ENCODE measurements around the gene COBLL1. TPM values are rescaled to one million over a fixed set of nuclear protein-coding genes. Genes with fewer than 3 reads are reported as not detected.

Gene COBLL1
- total RNA-seq, 1 donor from 2014 or later: not detected

- no peaks in the 10 kb centered on the region for H3K27me3 Mint-ChIP-seq
- intact Hi-C loops (cut with micrococcal nuclease): no loop called here
- no peaks in the 10 kb centered on the region for H3K36me3 Mint-ChIP-seq (ENCODE audit: low read depth)
- H3K27ac Mint-ChIP-seq: no peak overlapping the region
- no peak for DNase-seq
- no peaks in the 10 kb centered on the region for H3K9me3 Mint-ChIP-seq
- H3K4me1 Mint-ChIP-seq: no peaks in the 10 kb centered on the region
- no peak overlapping the region for H3K4me3 Mint-ChIP-seq
Observed at GRCh38 chr2:164818149-164819136, 23.2 kb downstream of the COBLL1 start.

DNA sequence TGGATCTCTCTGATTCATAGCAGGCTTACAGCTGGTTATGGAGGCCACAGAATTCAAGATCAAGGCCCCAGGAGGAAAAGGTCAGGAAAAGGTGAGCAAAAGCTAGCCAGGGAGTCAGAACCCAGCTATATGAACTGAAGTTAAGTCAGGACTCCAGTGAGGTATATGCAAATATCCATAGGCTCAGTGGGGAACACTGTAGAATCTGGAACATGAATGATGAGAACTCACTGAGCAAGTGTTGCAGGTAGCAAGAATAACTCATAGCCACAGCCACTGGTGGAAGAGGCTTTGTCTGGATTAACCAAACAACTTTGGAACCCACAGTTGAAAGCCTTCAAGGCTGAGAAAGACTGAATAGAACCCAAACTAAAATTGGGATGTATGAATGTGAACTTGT, 24.7 kb downstream of the COBLL1 start:
- Mint-ChIP-seq H3K27ac (no peak overlapping the region), H3K4me1 (no peaks in the 10 kb centered on the region), H3K4me3 (no peak overlapping the region), H3K27me3 (no peaks in the 10 kb centered on the region), H3K36me3 (ENCODE audit: low read depth) (no peaks in the 10 kb centered on the region), H3K9me3 (no peaks in the 10 kb centered on the region)
- no peak for DNase-seq
- intact Hi-C loops (cut with micrococcal nuclease): no loop called here

- Mint-ChIP-seq H3K27me3 (no peaks in the 10 kb centered on the region), H3K27ac (no peak overlapping the region), H3K4me3 (no peak overlapping the region), H3K36me3 (ENCODE audit: low read depth) (no peaks in the 10 kb centered on the region), H3K9me3 (no peaks in the 10 kb centered on the region), H3K4me1 (no peaks in the 10 kb centered on the region)
- DNase-seq: no peak
- intact Hi-C loops (cut with micrococcal nuclease): no loop called here
Observed at GRCh38 chr2:164816046-164816445, 25.6 kb downstream of the COBLL1 start.

DNA sequence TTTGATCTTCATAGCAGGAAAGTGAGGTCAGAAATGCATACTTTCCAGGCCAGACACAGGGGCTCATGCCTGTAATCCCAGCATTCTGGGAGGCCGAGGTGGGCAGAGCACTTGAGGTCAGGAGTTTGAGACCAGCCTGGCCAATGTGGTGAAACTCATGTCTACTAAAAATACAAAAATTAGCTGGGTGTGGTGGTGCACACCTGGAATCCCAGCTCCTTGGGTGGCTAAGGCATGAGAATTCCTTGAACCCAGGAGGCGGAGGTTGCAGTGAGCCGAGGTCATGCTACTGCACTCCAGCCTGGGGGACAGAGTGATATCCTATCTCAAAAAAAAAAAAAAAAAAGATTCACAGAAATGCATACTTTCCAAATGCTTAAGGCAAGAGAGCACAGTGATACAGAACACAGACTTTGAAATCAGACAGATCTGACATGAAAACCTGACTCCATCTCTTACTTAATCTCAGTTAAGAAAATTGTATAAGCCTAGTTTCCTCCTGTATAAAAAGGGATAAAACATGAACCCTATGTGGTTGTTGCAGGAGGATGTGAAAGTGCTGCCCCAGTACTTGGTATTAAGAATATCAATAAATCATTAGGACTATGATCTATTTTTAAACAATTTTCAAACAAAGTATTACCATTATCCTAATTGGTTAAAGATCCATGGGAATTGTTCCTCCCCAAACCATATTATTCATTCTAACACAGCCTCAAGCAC, 26.4 kb downstream of the COBLL1 start:
- H3K9me3 Mint-ChIP-seq: no peaks in the 10 kb centered on the region

GRCh38 chr2:164813535-164813934, 28.1 kb downstream of the COBLL1 start:
- intact Hi-C loops (cut with micrococcal nuclease): no loop called here
- Mint-ChIP-seq H3K9me3 (no peaks in the 10 kb centered on the region), H3K4me1 (no peaks in the 10 kb centered on the region), H3K27ac (no peak overlapping the region), H3K27me3 (no peaks in the 10 kb centered on the region), H3K4me3 (no peak overlapping the region), H3K36me3 (ENCODE audit: low read depth) (no peaks in the 10 kb centered on the region)
- no peak for DNase-seq

More for the DNA sequence above, 26.4 kb downstream of the COBLL1 start:
- H3K27ac Mint-ChIP-seq: no peak overlapping the region
- H3K4me3 Mint-ChIP-seq: no peak overlapping the region
- H3K27me3 Mint-ChIP-seq: no peaks in the 10 kb centered on the region
- intact Hi-C loops (cut with micrococcal nuclease): no loop called here
- H3K36me3 Mint-ChIP-seq (ENCODE audit: low read depth): no peaks in the 10 kb centered on the region
- no peaks in the 10 kb centered on the region for H3K4me1 Mint-ChIP-seq
- no peak for DNase-seq

DNA sequence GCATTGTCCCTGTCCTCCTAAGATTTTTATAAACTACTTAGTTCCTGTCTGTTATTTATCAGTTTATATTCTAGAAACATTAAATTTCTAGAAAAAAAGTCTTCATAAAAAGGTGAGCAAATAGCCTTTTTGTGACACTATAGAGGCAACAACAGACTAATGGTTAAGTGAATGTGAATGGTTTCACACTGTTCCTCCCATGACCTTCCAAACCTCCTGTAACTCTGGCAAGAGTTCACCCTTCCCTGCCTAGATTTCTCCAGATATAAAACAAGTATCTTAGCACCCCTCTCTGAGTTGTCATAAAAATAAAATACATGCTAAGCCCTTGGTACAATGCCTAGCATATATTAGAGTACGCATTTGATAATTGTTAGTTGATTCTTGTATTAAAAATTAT, 29.2 kb downstream of the COBLL1 start:
- H3K27ac Mint-ChIP-seq: no peak overlapping the region
- DNase-seq: no peak
- intact Hi-C loops (cut with micrococcal nuclease): no loop called here
- no peaks in the 10 kb centered on the region for H3K4me1 Mint-ChIP-seq
- H3K4me3 Mint-ChIP-seq: no peak overlapping the region
- no peaks in the 10 kb centered on the region for H3K27me3 Mint-ChIP-seq
- H3K9me3 Mint-ChIP-seq: no peaks in the 10 kb centered on the region
- no peaks in the 10 kb centered on the region for H3K36me3 Mint-ChIP-seq (ENCODE audit: low read depth)

GRCh38 chr2:164811819-164812218, 29.8 kb downstream of the COBLL1 start:
- no peaks in the 10 kb centered on the region for H3K36me3 Mint-ChIP-seq (ENCODE audit: low read depth)
- H3K27me3 Mint-ChIP-seq: no peaks in the 10 kb centered on the region
- H3K27ac Mint-ChIP-seq: no peak overlapping the region
- no peaks in the 10 kb centered on the region for H3K9me3 Mint-ChIP-seq
- DNase-seq: no peak
- H3K4me1 Mint-ChIP-seq: no peaks in the 10 kb centered on the region
- intact Hi-C loops (cut with micrococcal nuclease): no loop called here
- no peak overlapping the region for H3K4me3 Mint-ChIP-seq

DNA sequence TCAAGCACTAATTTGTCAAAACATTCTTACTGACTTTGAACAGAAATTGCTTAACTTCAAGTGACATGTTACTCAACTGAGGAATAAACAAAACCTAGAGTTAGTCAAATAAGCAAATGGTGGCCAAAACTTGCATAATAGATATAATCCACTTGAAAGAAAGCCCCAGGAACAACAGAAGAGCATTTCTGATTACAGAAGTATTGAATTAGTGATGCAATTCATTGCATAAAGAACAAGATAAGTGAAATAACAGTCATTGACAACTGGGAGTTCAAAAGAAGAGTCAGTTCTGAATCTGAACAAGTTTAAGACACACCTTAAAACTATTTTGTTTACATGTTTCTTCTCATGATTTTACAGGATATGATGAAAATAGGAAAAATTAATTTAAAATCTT, 30.8 kb downstream of the COBLL1 start:
- Mint-ChIP-seq H3K36me3 (ENCODE audit: low read depth) (no peaks in the 10 kb centered on the region), H3K27ac (no peak overlapping the region), H3K4me1 (no peaks in the 10 kb centered on the region), H3K4me3 (no peak overlapping the region), H3K9me3 (no peaks in the 10 kb centered on the region), H3K27me3 (no peaks in the 10 kb centered on the region)
- DNase-seq: no peak
- intact Hi-C loops (cut with micrococcal nuclease): no loop called here

GRCh38 chr2:164808776-164809175, 32.8 kb downstream of the COBLL1 start:
- H3K4me1 Mint-ChIP-seq: no peaks in the 10 kb centered on the region
- intact Hi-C loops (cut with micrococcal nuclease): no loop called here
- H3K36me3 Mint-ChIP-seq (ENCODE audit: low read depth): no peaks in the 10 kb centered on the region
- H3K27ac Mint-ChIP-seq: no peak overlapping the region
- no peaks in the 10 kb centered on the region for H3K9me3 Mint-ChIP-seq
- DNase-seq: no peak
- H3K4me3 Mint-ChIP-seq: no peak overlapping the region
- H3K27me3 Mint-ChIP-seq: no peaks in the 10 kb centered on the region

- H3K4me1 Mint-ChIP-seq: no peaks in the 10 kb centered on the region
- H3K36me3 Mint-ChIP-seq (ENCODE audit: low read depth): no peaks in the 10 kb centered on the region
- no peaks in the 10 kb centered on the region for H3K9me3 Mint-ChIP-seq
- H3K4me3 Mint-ChIP-seq: no peak overlapping the region
- intact Hi-C loops (cut with micrococcal nuclease): no loop called here
- DNase-seq: no peak
- no peaks in the 10 kb centered on the region for H3K27me3 Mint-ChIP-seq
- H3K27ac Mint-ChIP-seq: no peak overlapping the region
Observed at GRCh38 chr2:164803776-164804466, 37.7 kb downstream of the COBLL1 start.

- intact Hi-C loops (cut with micrococcal nuclease): no loop called here
Observed at GRCh38 chr2:164802095-164802707, 39.4 kb downstream of the COBLL1 start.

GRCh38 chr2:164800572-164800971, 41.1 kb downstream of the COBLL1 start:
- Mint-ChIP-seq H3K27me3 (no peaks in the 10 kb centered on the region), H3K9me3 (no peaks in the 10 kb centered on the region), H3K27ac (no peak overlapping the region), H3K4me3 (no peak overlapping the region), H3K4me1 (no peaks in the 10 kb centered on the region), H3K36me3 (ENCODE audit: low read depth) (no peaks in the 10 kb centered on the region)
- intact Hi-C loops (cut with micrococcal nuclease): no loop called here
- DNase-seq: no peak

More at GRCh38 chr2:164802095-164802707, 39.4 kb downstream of the COBLL1 start:
- Mint-ChIP-seq H3K4me1 (no peaks in the 10 kb centered on the region), H3K4me3 (no peak overlapping the region), H3K36me3 (ENCODE audit: low read depth) (no peaks in the 10 kb centered on the region), H3K9me3 (no peaks in the 10 kb centered on the region), H3K27ac (no peak overlapping the region), H3K27me3 (no peaks in the 10 kb centered on the region)
- no peak for DNase-seq

DNA sequence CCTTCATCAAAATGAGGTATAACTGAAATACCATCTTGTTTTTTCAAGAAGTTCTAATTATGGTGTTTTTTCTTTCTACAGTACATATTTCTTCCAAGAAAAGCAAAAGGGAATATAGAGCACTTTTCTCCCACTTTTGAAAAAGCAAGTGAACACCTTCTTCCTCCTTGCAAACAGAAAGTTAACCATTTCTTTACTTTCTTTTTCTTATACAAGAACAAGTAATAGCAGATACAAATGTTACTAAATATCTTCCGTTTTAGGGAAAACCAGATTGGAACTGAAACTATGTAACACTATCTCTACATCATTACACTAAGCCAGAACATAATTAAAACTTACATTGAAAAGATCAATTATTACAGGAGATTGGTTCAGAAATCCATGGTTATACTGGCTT, 44.0 kb downstream of the COBLL1 start:
- Mint-ChIP-seq H3K36me3 (ENCODE audit: low read depth) (no peaks in the 10 kb centered on the region), H3K4me3 (no peak overlapping the region), H3K27me3 (no peaks in the 10 kb centered on the region), H3K4me1 (no peaks in the 10 kb centered on the region), H3K27ac (no peak overlapping the region), H3K9me3 (no peaks in the 10 kb centered on the region)
- intact Hi-C loops (cut with micrococcal nuclease): no loop called here
- no peak for DNase-seq
